Caco-2 (cell line): ENCODE data around the gene FAM107B. TPM values are rescaled to one million over a fixed set of nuclear protein-coding genes. Genes with fewer than 3 reads are reported as not detected.
"Not testable (repeated sequence)": the region's sequence is repeated elsewhere in the genome, so short reads cannot be mapped to it uniquely, and the experiment has no call there.

Experiments used
- BruUV-seq: library from RNA; stranded (reverse); fragments of 400-500 nt; replicated peaks from 2 replicates; lab custom pipeline; 2021; lab: Mats Ljungman, UMichigan
- CTCF ChIA-PET: fragments of 300-600 bp; sonication (Branson Sonifier 250); formaldehyde crosslinking; loops from one replicate; lab custom pipeline; 2022; ENCODE audit warnings: antibody characterized with exemption; lab: Charles Lee
- POLR2A ChIA-PET: fragments of 300-600 bp; sonication (Branson Sonifier 250); formaldehyde crosslinking; loops from one replicate; lab custom pipeline; 2022; ENCODE audit warnings: antibody characterized with exemption; lab: Charles Lee
- DNase-seq, 2 experiments: peaks; one replicate each; pipeline versions ENCODE4 v3.0.0 to v3.0.0-alpha.2; 2020 to 2022
- H3K27me3 ChIP-seq: replicated peaks from 2 replicates; pipeline ENCODE4 v1.6.0; 2011; ENCODE audit warnings: low read length; ENCODE audit not compliant: control insufficient read depth, insufficient read depth
- H3K36me3 ChIP-seq: 2 replicates; pipeline ENCODE4 v1.5.1; 2011; ENCODE audit warnings: low read length; ENCODE audit not compliant: control insufficient read depth, insufficient read depth
- H3K4me1 ChIP-seq: fragments of 250-450 bp; sonication (Bioruptor Pico); 2 replicates; pipeline ENCODE4 v1.5.1; 2020; ENCODE audit warnings: mild to moderate bottlenecking
- H3K4me3 ChIP-seq: 2 replicates; pipeline ENCODE4 v1.5.1; 2011; ENCODE audit warnings: low read depth, mild to moderate bottlenecking, control low read depth, low read length
- H3K9me3 ChIP-seq: fragments of 250-450 bp; sonication (Bioruptor Pico); 2 replicates; pipeline ENCODE4 v1.5.1; 2020; ENCODE audit warnings: mild to moderate bottlenecking, moderate library complexity
- H3K27ac Mint-ChIP-seq: one replicate; pipeline ENCODE4 v1.8.0; 2022; ENCODE audit warnings: mixed read lengths; ENCODE audit not compliant: unreplicated experiment
- H3K27me3 Mint-ChIP-seq: one replicate; pipeline ENCODE4 v1.8.0; 2022; ENCODE audit warnings: mixed read lengths; ENCODE audit not compliant: insufficient read depth, unreplicated experiment
- H3K36me3 Mint-ChIP-seq: one replicate; pipeline ENCODE4 v1.8.0; 2022; ENCODE audit warnings: mild to moderate bottlenecking, mixed read lengths; ENCODE audit not compliant: insufficient read depth, unreplicated experiment
- H3K4me1 Mint-ChIP-seq: one replicate; pipeline ENCODE4 v1.8.0; 2022; ENCODE audit warnings: low read depth, mixed read lengths; ENCODE audit not compliant: unreplicated experiment
- H3K4me3 Mint-ChIP-seq: one replicate; pipeline ENCODE4 v1.8.0; 2022; ENCODE audit warnings: mild to moderate bottlenecking, moderate library complexity, mixed read lengths; ENCODE audit not compliant: unreplicated experiment
- H3K9me3 Mint-ChIP-seq: one replicate; pipeline ENCODE4 v1.8.0; 2022; ENCODE audit warnings: mixed read lengths; ENCODE audit not compliant: unreplicated experiment
- CTCF ChIP-seq, 2 experiments: fragments of 200-600 bp in 1 of 2; IDR thresholded peaks; 1 replicate in 1 of 2; 2 replicates in 1 of 2; pipeline versions ENCODE4 v1.5.1 to v1.8.0; 2011 to 2022; ENCODE audit warnings: antibody characterized with exemption in 1 of 2, control low read depth in 1 of 2, inconsistent platforms in 1 of 2, low read depth in 1 of 2, low read length in 1 of 2, mild to moderate bottlenecking in 1 of 2, moderate library complexity in 1 of 2; ENCODE audit not compliant: insufficient read depth in 1 of 2, severe bottlenecking in 1 of 2, unreplicated experiment in 1 of 2
- intact Hi-C: fragments of 100-400 bp; cut with micrococcal nuclease; formaldehyde crosslinking; loops from one replicate; pipeline ENCODE4 v1.10.0; 2022; ENCODE audit not compliant: unreplicated experiment
- total RNA-seq: library from RNA; stranded (reverse); gene quantifications from 2 replicates; pipeline ENCODE4 v1.2.3, GENCODE V29; 2022

Gene FAM107B
- total RNA-seq, 1 experiment from 2014 or later: 206 TPM

GRCh38 chr10:14645239-14645960 lies 129.3 kb downstream of the FAM107B start:
- H3K4me3 ChIP-seq: no peak overlapping the region
- no peaks in the 10 kb centered on the region for H3K27me3 ChIP-seq
- CTCF ChIA-PET: no interaction called here
- intact Hi-C loops: no loop called here
- POLR2A ChIA-PET: interaction anchor here (0.6 kb wide), 1 partner anchor 51 kb away, joined by 8 read pairs; no protein-coding TSS in a partner anchor
- no peak for TF ChIP-seq CTCF (IDR thresholded peaks at IDR 0.05; ENCODE audit: insufficient read depth in 1 of 2, low read depth in 1 of 2, low read length in 1 of 2, severe bottlenecking in 1 of 2, unreplicated experiment in 1 of 2)
- peaks cover 22% of the 10 kb centered on the region for H3K9me3 Mint-ChIP-seq
- no peaks in the 10 kb centered on the region for H3K27me3 Mint-ChIP-seq
- no peaks in the 10 kb centered on the region for H3K4me1 Mint-ChIP-seq
- H3K27ac Mint-ChIP-seq: no peak overlapping the region
- H3K4me3 Mint-ChIP-seq: no peak overlapping the region
- BruUV-seq: no TSS peak
- H3K4me1 ChIP-seq: peaks cover 9% of the 10 kb centered on the region
- H3K36me3 ChIP-seq: no peaks in the 10 kb centered on the region
- no peaks in the 10 kb centered on the region for H3K36me3 Mint-ChIP-seq
- no peak for DNase-seq
- H3K9me3 ChIP-seq: peaks cover 11% of the 10 kb centered on the region

- BruUV-seq: no TSS peak
- Histone ChIP-seq H3K27me3 (no peaks in the 10 kb centered on the region), H3K4me1 (peaks cover 9% of the 10 kb centered on the region), H3K36me3 (no peaks in the 10 kb centered on the region), H3K9me3 (no peaks in the 10 kb centered on the region), H3K4me3 (no peak overlapping the region)
- no peaks in the 10 kb centered on the region for H3K27me3 Mint-ChIP-seq
- ChIA-PET POLR2A (no interaction called here), CTCF (interaction anchor here (0.6 kb wide), 1 partner anchor 380 kb away, joined by 5 read pairs; no protein-coding TSS in a partner anchor)
- peaks cover 11% of the 10 kb centered on the region for H3K9me3 Mint-ChIP-seq
- no peak overlapping the region for H3K4me3 Mint-ChIP-seq
- intact Hi-C loops: no loop called here
- H3K27ac Mint-ChIP-seq: no peak overlapping the region
- H3K36me3 Mint-ChIP-seq: no peaks in the 10 kb centered on the region
- TF ChIP-seq CTCF (IDR thresholded peaks at IDR 0.05; ENCODE audit: insufficient read depth in 1 of 2, low read depth in 1 of 2, low read length in 1 of 2, severe bottlenecking in 1 of 2, unreplicated experiment in 1 of 2): no peak
- no peaks in the 10 kb centered on the region for H3K4me1 Mint-ChIP-seq
- DNase-seq: no peak
These were observed 135.1 kb downstream of the FAM107B start for GRCh38 chr10:14639637-14640036.

- Histone ChIP-seq H3K4me1 (no peaks in the 10 kb centered on the region), H3K27me3 (no peaks in the 10 kb centered on the region), H3K36me3 (no peaks in the 10 kb centered on the region), H3K9me3 (no peaks in the 10 kb centered on the region), H3K4me3 (no peak overlapping the region)
- BruUV-seq: no TSS peak
- no peaks in the 10 kb centered on the region for H3K27me3 Mint-ChIP-seq
- DNase-seq: no peak
- H3K27ac Mint-ChIP-seq: no peak overlapping the region
- H3K9me3 Mint-ChIP-seq: no peaks in the 10 kb centered on the region
- no peak overlapping the region for H3K4me3 Mint-ChIP-seq
- intact Hi-C loops: no loop called here
- H3K36me3 Mint-ChIP-seq: no peaks in the 10 kb centered on the region
- ChIA-PET POLR2A (no interaction called here), CTCF (interaction anchor here (0.7 to 1.0 kb wide), 2 partner anchors 56 to 188 kb away, joined by 3 read pairs; no protein-coding TSS in a partner anchor)
- TF ChIP-seq CTCF (IDR thresholded peaks at IDR 0.05; ENCODE audit: insufficient read depth in 1 of 2, low read depth in 1 of 2, low read length in 1 of 2, severe bottlenecking in 1 of 2, unreplicated experiment in 1 of 2): no peak
- H3K4me1 Mint-ChIP-seq: no peaks in the 10 kb centered on the region
These were observed 139.5 kb downstream of the FAM107B start for GRCh38 chr10:14635043-14635710.

GRCh38 chr10:14634572-14634971 lies 140.1 kb downstream of the FAM107B start:
- CTCF ChIA-PET, H3K36me3 Mint-ChIP-seq, POLR2A ChIA-PET, H3K4me1 ChIP-seq, H3K9me3 ChIP-seq, H3K9me3 Mint-ChIP-seq, H3K27me3 Mint-ChIP-seq, intact Hi-C loops, H3K4me3 Mint-ChIP-seq, H3K36me3 ChIP-seq, H3K27me3 ChIP-seq, H3K27ac Mint-ChIP-seq, DNase-seq, H3K4me3 ChIP-seq, H3K4me1 Mint-ChIP-seq, BruUV-seq: not testable (repeated sequence)
